NCI-H146 treated with DMSO at 0.1 percent for 48 hours (cell line): ENCODE results near the gene RUNX1.
A peak's percentile ranks its signal among the peaks of the same experiment; 100 is the strongest.

Experiments used
- DNase-seq: peaks from one replicate; lab custom pipeline; 2025; ENCODE audit not compliant: unreplicated experiment; lab: John Stamatoyannopoulos, UW

The RUNX1 gene

DNA sequence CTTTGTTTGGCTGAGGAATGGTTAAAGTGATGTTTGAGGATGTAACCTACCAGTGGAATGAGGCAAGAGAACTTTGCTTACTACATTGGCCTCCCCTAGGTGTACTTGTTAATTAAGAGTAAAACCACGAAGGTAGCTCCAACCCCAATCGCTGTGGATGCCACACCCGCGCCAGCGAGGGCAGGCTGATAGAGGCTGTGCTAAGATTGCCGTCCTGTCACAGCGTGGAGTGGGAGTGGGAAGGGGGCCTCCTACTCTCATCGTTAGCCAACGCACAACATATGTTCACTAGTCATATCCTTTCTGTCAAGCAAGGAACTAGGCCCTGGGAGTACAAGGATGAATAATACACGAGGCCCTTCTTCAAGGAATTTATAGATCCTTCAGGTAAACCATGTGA, 99.6 kb downstream of the RUNX1 start:
- no peak for DNase-seq

DNA sequence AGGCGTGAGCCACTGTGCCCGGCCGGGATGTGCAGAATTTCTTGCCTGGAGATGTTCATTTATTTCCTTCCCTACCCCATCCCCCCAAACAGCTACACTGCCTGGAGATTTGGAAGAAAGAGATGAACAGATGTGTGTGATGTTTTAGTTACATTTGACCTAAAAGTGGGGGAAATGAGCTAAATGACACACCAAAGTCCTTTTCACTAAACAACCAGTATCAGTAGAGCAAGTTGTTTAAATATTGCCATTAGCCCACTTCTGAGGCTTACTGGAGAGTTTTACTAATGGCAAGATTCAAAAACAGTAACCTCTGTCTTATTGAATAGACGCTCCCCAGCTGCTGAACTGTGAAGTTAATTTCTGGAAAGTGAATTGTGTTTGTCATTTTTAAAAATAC, 100.1 kb downstream of the RUNX1 start:
- DNase-seq, result no peak

DNA sequence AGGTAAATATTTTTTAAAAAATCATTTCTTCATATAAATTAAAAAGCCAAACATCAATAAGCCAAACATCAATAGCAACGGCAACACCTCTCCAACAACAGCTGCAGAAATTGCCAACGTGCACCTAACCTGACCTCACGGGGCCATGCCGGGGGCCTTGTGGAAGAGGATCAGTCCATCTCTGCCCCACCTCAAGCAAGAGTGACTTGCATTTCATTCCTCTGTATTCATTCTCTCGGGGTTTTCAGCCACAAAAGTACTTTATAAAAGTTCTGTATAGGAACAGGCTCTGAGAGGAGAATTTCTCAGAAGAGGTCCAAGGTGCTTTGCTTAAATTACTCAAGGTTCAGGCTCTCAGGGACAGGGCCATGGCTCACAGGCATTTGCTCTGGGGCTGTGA, 100.9 kb downstream of the RUNX1 start:
- no peak for DNase-seq

DNA sequence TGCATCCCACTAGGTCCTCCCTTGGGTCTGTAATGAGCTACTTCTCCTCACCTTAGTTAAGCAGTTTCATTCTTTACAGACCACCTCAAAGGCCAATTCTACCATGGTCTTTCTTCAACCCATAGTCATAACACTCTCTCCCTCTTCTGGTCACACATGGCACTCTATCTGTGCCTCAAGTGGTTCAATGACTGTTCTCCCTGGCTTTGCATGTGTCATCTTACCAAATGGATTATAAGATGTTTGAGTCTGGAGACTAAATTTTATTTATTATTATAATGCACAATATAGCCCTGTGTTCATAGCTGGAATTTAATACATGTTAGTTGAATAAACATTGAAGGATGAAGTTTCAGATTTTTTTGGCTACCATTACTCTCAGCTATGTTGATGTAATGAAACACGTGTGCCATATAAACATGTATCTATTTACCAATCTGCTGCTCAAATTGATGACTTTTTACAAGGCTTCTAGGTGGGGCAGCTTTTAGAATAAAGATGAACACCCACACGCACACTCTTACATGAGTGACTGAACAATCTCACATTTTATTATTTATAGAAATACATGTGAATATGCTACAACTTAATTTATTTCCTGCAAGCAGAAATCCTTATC, 102.1 kb downstream of the RUNX1 start:
- no peak for DNase-seq

DNA sequence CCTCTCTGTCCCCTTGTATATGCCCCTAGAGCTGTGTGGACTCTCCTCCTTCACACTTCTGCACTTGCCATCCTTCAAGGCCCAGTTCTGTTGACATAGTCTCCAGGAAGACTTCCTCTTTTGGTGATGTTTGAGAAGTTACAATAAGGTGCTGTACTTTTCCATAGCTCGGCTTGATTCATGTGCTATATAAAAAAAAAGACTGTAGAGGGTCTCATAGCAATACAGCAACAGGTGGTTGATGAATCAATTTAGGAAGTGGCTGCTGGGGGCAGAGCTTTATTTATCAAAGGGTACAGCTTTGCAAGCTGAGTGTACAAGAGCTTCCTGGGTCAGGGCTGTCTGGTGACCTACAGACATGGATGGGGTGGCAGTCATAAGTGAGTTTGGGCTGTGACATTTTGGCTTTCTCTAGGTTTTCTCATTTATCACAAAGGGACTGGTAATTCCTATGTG, 102.7 kb downstream of the RUNX1 start:
- DNase-seq, result no peak

DNA sequence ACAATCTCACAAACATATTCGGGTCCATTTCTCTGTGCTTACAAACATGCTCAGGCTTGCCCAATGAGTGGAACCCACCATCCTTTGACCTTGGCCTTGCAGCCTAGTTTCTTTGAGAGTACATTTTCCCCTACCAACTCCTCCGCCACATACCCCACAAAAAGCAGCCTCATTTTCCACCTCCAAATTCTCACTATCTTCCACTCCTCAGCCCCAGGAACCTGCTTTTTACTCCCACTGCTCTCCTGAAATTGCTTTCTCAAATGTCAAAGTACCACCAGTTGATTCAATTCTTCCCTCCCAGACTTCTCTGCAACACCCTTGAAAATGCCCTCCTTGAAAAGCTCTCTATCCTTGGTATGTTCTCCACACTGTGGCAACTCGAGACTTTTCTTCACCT, 103.8 kb downstream of the RUNX1 start:
- no peak for DNase-seq

DNA sequence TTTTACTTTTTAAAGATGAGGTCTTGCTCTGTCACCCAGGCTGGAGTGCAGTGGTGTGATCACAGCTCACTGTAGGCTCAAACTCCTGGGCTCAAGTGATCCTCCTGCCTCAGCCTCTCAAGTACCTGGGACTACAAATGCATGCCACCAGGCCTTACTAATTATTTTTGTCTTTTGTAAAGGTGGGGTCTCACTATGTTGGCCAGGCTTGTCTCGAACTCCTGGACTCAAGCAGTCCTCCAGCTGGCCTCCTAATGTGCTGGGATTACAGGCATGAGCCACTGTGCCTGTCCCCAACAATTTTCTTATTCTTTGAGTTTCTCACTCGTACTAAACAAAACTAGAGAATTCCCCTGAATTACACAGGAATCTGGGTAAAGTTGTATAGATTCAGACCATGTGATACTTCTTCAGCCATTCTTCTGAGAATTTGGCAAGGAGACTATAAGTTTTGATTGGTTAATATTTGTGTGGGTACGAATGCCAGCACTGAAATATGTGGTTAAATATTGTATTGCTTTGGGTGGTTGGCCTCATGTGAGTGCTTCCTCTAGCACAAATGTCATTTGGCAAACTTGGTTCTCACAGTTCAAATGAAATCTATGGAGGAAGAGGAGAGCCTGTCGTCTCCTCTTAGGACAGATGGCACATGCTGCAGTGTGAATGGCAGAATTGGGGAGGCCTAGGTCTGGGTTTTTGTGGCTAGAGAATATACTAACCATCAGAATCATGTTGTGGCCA, 104.9 kb downstream of the RUNX1 start:
- no peak for DNase-seq

DNA sequence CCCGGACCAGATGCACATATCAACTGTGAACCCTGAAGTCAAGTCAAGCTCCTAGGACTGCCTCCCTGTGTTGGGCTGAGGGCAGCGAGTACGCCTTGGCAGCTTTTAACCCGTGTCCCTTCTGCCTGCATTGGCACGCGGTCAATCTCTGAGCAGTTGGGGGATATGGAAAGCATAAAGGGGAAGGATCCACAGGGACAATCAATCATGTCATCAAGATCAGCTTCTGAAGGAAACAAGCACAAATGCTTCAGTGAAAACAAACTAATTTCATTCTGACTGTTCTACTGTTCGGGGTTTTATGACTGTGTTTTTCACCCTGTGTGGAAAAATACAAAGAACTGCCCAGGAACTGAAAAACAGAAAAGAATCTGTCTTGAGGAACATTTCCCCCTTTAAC, 106.2 kb downstream of the RUNX1 start:
- no peak for DNase-seq

DNA sequence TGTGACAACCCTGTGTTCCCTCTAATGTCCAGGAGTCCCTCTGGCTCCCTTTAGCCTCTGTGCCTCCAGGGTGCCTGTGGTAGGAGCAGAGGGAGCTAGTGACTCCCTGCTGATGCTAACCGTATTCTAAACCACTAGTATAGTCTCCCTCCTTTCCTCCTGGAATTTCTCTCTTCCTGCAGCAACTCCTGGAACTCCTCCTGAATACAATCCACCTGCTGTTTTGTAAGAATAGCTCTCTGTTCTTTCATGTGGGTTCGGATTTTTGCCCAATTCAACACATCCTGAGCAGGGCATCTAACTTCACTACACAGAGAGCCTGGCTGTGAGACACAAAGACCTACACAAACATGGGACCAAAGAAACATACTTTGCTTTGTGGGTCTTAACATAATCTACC, 107.9 kb downstream of the RUNX1 start:
- DNase-seq, result no peak

DNA sequence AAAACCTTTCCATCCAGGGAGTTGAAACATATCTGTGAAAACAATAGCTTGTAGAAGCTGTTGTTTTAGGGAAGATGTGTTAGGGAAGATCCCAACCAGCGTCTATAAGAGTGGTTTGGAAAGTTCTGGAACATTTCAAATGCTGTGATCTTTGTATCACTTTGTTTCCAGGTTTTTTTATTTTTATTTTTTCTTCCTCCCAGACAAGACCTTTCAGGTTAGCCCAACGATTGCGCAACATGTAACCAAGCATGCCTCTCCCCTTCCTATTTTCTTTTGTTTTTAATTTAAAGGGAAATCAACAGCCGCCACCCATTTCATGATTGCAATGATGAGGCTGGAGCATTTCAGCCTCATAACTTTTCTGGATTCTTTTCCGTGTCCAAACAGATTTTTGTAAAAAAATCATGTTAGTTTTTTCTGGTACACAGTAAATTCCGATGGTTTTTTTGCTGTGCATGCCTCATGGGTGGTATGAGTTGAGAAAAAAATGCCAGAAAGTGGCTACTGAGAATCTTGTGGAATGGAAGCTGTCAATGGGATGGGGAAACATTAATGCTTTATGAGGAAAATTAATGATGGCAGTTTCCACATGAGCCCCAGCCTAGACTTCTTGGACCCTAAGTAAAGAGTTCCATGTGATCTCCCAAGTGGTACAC, 109.3 kb downstream of the RUNX1 start:
- no peak for DNase-seq

DNA sequence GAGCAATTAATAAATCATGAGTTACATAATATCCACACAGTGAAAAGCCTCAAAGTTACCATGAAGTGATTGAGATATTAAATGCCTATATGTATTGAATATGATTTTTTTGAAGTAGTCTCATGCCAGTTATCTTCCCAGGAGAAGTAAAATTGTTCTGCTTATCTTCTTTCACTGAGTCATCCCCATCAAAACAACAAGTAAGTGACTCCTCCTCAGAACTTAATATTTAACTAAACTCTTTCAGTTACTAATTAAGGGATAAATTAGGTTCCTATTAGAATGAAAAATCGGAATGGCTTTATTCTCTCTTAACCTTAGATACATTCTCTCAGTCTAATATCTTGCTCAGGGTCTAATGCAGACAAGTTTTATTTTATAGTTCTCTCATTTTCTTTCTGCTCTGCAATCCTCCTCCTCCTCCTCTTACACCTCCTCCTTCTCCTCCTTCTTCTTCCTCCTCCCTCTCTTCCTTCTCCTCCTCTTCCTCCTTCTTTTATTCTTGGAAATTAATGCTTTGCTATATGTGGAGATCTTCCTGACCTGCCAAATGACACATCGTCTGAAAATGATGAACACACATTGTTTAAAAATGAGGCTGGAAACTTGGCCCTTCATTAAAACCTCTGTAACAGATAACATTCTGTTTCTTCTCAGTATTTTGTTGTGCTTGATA, 110.9 kb downstream of the RUNX1 start:
- no peak for DNase-seq

DNA sequence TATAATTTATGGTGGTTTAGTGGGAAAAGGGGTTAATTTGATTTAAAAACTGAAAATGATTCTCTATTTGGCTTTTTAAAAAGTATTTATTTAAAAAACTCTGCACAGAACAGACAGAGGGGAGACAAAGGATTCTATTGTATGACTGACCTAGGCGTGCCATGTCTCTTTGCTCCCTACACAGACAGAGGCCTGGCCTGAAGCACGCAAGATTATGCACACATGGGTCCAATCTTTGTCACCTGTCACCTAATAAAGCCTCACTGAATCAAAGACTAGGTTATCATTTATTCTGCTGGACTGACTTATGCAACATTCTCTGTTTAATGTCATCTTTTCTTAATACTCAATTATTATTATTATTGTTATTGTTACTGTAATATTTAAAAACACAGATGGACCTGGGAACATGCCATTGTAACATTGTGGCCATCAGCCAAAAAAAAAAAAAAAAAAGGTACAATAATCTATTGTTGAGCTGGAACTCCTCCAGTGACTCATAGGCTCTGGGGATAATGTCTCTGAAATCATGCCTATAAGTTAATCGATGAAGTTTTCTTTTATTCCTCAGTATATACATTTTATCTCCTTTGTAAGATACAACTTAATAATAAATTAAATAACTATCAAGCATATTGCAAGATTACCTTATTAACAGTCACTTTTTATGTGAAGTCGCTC, 112.1 kb downstream of the RUNX1 start:
- no peak for DNase-seq

DNA sequence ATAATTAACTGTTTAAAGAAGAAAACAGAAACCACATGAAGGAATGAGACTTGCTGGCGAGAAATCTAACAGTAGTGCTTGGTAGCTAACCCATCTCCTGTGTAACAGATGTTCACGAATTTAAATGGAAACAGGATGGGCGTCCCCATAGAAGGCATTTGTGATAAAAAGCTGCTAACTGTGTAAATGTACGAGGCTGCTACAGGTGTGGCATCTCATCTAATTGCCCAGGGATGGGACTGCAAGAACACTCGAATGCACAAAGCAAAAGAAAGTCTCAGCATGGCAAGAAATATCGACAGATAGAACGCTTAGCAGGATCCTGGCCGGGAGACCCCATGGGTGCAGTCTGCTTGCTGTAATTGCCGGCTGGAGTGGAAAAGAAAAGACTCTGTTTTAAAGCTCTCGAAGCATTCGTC, 112.7 kb downstream of the RUNX1 start:
- peak; percentile 16 for DNase-seq

DNA sequence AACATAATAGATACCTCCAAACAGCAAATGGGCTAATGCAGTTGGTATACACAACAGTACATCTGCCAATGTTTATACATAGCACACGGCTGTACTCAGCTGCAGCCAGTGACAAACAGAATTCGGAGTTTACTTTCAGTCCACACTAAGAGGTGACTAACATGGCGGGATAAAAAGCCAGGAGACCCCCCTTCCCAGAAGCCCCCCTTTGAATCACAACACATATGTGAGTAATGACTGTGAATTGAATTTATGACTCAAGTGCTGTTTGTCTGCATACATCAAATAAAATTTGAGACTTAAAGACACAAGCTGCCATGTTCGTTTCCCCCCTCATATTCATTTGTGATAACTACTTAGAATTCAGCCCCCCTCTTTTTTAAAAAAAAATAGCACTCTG, 113.2 kb downstream of the RUNX1 start:
- DNase-seq, result no peak

DNA sequence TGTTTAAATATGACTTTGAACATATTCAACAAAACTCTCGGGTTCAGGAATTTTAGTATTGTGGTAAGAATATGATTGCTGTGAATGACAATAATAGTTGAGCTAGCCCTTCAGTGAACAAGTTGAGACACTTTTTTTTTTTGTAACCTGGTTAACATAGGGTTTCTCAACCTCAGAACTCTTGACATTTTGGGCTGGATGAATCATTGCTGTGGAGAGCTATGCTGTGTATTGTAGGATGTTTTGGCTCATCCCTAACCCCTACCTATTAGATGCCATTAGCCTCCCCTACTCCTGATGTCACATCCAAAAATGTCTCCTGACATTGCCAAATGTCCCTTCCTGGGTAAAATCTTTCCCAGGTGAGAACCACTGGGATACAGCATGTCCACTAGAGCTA, 113.7 kb downstream of the RUNX1 start:
- no peak for DNase-seq

DNA sequence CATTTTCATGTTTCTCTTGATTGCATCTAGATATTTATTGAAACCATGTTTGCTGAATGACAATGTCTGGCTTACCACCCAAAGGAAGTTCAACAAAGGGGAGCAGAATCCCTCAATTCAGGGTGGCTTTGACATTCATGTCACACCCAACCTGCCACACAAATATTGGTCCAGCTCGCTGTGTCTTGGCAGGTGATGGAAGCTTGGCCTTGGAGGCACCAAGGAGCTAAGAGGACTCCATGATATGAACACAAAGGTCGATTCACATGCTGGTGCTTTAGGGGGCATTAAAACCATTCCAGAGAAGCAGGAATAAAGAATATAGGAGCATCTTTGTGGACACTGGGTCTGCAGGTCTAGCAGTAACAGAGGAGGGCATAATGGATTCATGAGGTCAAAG, 114.8 kb downstream of the RUNX1 start:
- DNase-seq, result no peak

DNA sequence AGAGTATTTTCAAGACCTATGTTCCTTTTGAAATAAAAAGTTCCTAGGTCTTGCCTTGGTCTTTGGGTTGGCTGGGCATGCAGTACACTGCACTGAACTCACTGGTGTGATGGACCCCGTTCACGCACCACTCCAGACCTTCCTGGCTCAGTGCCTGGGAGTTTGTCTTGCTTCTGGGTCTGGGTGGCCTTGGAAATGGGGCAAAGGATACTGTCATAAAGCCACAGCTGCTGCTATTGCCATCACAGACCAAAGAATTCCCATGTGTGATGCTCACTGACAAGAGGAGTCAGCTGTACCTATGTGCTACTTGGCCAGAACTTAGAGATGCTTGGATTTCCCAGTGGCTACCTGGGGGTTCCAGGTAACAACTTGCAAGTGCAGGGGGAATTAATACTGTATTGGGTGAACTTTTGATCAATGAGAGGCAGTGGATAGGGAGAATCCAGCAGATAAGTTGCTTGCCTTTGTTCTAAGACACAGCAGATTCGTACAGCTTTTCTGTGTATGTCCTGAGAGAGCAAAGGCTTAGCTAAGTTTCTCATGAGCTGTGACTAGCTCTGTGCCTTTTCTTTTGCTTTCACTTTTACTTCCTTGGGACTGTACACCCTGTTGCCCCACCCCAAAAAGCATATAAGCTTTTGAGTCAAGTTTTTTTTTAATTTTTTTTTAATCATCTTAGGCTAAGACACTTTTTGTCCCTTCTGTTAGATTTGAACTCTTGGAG, 115.3 kb downstream of the RUNX1 start:
- DNase-seq, result no peak

DNA sequence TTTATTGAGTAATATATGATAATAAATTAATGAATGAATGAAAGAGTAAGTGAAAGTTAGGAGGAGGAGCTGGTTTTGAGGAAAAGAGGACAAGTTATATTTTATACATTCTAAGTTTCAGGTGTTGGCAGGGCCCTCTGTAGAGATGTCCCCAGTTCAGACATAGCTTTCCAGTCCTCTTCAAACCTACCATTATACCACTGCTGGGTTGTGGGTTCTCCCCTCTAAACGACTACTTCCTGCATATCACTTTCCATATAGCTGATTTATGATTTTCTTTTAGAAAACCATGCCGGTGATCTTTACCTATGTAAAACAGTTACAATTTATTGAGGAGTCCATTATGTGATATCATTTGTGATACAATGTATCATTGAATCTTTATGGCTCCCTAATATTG, 116.9 kb downstream of the RUNX1 start:
- DNase-seq, result no peak

DNA sequence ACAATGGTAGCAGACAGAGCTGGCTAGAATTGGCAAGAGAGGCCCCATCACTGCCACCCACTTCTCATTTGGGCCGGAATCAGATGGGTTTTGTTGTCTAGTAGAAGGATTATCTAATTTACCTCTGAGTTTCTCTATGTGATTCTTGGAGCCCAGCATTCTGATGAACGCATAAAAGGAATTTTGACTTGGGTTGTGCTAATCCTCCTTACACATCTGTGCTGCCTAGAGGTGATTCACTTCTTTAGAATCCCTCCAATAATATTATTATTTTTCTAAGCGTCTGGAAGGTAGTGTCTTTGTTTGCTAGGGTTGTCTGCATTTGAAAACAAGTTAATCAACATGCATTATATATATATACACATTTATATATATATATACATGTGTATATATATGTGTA, 118.1 kb downstream of the RUNX1 start:
- no peak for DNase-seq

DNA sequence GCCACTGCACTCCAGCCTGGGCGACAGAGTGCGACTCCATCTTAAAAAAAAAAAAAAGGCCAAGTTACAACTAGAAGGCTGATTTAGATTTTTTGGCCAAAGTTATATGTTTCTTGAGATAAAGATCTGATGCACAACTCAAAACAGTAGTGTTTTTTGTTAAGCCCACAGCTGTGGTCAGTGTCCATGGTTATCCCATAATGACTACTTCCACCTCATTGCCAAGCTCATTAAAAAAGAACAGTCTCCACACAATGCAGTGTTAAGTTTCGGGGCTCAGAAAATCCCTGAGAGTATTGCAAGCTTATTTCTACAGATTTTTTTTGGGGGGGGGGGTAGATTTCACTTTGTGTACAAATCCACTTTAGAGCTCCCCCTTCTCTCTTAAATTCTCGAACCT, 120.5 kb downstream of the RUNX1 start:
- DNase-seq, result no peak

DNA sequence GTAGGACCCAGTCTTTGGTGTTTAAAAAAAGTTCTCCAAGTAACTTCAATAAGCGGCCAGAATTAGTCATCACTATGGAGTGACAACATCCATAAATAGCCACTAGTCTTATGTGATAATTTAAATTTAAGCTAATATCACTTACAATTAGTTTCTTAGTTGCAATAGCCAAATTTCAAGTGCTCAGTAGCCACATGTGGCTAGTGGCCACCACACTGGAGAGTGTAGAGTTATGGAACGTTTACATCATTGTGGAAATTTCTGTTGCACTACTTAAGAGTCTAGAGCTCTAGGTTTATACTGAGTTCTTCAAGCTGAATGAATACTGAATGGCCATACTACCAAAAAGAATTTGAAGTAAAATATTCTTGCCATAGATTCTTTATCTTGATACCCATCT, 121.1 kb downstream of the RUNX1 start:
- no peak for DNase-seq
